Activated CD4-positive, alpha-beta T cell treated with anti-CD3 and anti-CD28 coated beads for 24 hours (primary cell): Measurements from ENCODE around the gene HSD11B2.
A peak's percentile ranks its signal among the peaks of the same experiment; 100 is the strongest.

Source experiments
- DNase-seq, 2 donors: peaks; one replicate each; pipeline ENCODE4 v3.0.0-alpha.2; 2020; ENCODE audit warnings: low read depth in 2 of 2

HSD11B2 gene

DNA sequence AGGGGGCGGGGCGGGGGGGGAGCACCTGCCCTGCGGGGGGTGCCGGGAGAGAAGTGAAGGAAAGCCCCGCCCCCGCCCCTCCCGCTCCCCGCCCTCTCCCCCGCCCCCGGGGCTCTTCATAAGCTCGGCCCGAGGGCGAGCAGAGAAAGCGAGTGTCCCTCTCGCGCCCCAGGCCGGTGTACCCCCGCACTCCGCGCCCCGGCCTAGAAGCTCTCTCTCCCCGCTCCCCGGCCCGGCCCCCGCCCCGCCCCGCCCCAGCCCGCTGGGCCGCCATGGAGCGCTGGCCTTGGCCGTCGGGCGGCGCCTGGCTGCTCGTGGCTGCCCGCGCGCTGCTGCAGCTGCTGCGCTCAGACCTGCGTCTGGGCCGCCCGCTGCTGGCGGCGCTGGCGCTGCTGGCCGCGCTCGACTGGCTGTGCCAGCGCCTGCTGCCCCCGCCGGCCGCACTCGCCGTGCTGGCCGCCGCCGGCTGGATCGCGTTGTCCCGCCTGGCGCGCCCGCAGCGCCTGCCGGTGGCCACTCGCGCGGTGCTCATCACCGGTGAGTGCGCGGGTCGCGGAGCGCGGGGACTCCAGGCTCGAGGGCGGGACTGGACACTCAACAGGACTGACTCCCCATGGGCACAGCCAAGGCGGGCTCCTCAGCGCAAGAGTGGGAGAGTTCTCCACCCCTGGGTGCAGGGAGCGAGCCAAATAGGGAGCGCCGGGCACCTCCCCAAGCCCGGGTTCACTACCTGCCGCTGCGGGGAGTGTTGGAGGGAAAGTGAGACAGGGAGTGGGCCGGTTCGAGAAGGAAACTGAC lies at the start of gene HSD11B2:
HSD11B2 (plus strand) TSS at position 145 of the 798 bp plus-strand sequence; CDS start at position 273, 128 bp downstream.
- no peak for DNase-seq

- no peak for DNase-seq
Measured at GRCh38 chr16:67383284-67383683, 47.6 kb upstream of the HSD11B2 start.

DNA sequence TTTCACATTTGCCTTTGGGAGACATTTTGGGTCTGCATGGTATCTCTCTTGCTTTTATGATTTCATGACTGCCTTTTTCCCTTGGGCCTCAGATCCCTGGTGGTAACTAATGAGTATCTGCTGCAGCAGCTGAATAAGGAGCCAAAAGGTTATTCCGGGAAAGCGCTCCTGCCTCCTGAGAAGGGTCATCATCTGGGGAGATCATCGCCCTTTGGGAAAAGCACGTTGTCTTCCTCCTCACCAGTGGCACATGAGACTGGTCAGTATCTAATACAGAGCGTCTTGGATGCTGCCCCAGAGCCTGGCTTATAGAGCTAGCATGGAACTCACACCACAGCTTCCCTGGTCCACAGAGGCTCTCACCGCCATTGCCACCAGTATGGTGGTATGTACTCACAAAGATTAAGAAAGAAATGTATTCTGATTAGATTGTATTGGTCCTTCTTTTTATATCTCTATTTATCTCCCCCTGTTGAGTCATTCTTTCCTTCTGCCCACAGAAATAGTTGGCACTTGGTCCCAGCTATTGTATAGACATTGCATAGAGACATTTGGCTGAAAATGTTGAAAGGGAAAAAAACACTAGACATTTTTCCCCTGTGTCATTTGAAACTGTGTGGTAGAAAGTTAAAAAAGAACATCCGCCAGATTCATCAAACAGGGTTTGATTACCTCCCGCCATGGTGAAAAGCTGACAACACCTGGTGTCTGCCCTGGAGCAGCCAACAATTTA lies 46.0 kb upstream of the HSD11B2 start:
- no peak for DNase-seq

DNA sequence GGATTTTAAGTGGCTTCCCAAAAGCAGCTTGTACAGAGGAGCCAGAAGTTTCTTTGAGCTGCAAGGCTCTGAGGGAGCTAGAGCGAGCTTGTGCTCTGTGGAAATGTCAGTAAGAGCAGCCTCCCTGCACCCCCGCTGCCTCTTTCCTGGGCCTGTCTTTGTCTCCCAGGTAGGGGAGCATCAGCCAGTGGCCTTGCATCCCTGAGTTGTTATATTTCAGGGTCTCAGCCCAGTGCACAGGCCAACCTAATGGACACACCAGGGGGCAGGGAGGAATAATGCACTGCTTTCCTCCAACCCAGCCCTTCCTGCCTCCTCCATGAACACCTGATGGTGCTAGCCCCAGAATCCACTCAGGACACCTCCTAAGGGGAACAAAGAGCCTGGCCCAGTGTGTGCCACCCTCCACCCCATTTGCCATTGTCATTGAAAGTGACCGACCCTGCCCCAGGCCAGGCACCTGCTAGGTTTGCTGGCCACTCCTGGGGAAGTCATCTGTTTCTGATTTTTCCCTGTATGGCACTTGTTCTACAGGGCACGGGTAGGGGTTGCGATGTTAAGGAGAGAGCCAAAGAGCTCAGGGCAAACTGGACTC lies 44.0 kb upstream of the HSD11B2 start:
- no peak for DNase-seq

- DNase-seq = no peak
Measured at GRCh38 chr16:67387479-67388079, 43.3 kb upstream of the HSD11B2 start.

DNA sequence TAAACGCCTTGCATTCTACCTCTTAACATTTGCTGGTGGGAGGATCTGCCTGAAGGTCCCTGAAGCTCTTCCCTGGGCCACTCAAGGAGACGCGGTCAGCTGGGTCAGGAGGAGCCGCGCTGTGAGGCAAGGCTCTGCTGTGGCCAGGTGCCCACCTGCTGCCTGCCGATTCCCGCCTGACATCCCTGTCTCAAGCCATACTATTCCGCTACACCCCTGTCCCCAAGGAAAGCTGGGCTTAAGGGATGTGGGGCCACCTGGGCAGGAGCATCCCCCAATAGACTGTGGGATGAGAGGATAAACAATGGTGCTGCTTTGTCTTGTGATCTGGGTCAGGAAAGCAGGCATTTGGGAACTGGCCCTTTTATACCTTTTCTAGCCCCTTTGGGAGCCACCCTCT lies 42.7 kb upstream of the HSD11B2 start:
- DNase-seq = no peak

GRCh38 chr16:67388591-67388990 lies 42.3 kb upstream of the HSD11B2 start:
- no peak for DNase-seq

DNA sequence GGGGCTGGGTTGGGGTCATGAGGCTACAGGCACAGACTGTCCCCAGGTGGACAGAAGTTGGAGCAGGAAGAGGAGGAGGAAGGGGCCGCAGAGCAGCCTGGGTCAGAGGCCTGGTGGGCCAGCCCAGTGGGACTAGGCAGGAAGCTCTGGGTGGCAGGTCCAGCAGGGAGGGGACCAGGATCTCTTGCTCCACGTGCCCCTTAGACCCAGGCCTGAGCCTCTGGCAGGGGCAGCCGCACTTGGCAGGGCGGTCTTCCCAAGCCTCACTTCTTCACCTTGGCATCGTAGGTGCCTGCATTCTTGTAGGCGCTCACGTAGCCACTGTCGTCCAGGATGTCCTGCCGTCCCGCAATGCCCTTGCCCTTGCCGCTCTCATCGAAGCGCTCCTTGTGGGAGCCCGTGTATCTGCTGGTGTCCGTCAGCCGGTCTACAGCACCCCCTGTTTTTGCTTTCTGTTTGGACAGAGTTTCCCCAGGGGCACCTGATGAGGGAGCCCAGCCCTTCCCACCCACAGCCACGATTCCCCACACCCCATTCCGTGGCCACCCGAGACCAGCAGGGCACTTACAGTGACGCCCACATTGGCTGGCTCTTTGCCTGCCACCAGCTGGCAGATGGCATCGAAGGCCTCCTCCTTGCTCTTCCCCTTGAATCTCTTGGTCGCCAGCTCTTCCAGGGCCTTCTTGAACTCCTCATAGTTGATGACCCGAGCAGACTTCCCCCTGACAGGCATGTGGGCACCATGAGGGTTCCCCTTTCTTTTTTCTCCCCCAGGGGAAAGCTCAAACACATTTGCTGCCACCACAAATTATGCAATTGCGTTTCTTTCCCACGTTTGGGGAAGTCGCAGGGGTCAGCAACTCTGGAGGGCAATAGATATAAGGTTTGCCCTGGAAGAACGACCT lies 40.8 kb upstream of the HSD11B2 start:
- no peak for DNase-seq

DNA sequence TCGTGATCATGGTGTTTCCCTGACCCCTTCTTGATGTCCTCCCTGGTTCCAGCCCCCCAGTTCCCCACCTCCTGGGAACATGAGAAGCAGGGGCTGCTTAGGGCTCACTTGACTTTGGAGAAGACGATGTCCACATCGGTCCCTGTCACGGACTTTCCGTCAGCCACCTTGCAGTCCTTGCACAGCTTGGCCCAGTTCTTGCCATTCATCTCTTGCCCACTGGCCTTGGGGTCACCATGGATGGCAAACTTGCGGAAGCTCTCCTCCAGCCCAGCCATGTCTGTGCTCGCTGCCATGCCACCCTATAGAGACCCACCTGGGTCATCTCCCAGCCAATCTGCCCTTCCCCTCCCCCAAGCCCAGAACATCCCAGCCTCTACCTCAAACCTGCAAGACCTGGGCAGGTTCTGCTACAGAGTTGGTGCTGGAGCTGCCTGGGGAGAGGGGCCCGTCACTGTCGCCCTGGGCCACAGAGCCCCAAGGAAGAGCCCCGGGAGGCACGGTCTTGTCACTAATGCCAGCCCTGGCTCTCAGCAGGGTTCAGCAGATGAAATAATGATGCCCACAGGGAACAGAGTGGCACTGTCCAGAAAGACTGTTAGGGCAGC lies 40.0 kb upstream of the HSD11B2 start:
- DNase-seq = no peak

DNA sequence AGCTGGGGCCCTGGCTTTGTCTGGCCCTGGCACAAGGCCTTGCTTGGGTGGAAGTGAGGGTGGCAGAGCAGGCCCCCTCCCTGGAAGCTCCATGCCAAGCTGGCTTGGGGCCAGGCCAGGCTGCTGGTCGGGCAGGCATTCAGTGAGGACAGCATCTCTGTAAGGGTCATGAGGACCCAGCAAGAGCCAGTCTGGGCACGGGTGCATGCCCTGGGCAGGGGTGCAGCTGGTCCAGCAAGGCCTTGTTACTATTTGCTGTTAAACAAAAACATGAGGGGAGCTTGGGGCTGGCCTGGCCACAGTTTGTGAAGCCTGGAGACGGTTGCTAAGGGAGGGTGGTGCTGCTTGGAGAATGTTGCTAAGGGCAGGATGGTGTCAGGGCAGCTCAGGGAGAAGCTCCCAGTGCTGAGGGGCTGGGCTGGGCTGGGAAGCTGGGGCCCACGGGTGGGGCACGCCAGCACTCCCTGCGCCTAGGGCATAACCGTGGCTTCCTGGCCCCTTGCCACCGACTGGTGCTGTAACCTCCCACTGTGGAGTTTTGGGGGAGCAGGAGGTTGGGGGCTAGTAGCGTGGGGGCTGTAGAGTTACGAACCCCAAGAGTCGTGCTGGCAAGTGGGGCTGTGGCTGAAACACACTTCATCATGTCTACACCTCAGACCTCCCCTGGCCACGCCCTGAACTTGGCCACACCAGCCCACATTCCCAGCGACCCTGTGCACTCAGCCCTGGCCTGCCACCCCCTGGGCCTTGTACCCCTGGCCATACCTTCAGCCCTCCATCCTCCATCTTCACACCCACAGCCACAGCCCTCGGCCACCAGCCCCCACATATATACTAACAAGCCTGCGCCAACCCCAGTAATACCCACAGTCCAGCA lies 39.3 kb upstream of the HSD11B2 start:
- DNase-seq = no peak

GRCh38 chr16:67392301-67393059 lies 38.4 kb upstream of the HSD11B2 start:
- DNase-seq = no peak

- DNase-seq = peak in 1 of 2 donors; percentile 28
Measured at GRCh38 chr16:67393111-67393787, 37.7 kb upstream of the HSD11B2 start, which contains the start of gene TPPP3. TSS of gene TPPP3 (minus strand) at chr16:67393498. CDS start at chr16:67391111, 2,387 bp downstream.

- DNase-seq = no peak
Measured at GRCh38 chr16:67393788-67394154, 37.1 kb upstream of the HSD11B2 start.

DNA sequence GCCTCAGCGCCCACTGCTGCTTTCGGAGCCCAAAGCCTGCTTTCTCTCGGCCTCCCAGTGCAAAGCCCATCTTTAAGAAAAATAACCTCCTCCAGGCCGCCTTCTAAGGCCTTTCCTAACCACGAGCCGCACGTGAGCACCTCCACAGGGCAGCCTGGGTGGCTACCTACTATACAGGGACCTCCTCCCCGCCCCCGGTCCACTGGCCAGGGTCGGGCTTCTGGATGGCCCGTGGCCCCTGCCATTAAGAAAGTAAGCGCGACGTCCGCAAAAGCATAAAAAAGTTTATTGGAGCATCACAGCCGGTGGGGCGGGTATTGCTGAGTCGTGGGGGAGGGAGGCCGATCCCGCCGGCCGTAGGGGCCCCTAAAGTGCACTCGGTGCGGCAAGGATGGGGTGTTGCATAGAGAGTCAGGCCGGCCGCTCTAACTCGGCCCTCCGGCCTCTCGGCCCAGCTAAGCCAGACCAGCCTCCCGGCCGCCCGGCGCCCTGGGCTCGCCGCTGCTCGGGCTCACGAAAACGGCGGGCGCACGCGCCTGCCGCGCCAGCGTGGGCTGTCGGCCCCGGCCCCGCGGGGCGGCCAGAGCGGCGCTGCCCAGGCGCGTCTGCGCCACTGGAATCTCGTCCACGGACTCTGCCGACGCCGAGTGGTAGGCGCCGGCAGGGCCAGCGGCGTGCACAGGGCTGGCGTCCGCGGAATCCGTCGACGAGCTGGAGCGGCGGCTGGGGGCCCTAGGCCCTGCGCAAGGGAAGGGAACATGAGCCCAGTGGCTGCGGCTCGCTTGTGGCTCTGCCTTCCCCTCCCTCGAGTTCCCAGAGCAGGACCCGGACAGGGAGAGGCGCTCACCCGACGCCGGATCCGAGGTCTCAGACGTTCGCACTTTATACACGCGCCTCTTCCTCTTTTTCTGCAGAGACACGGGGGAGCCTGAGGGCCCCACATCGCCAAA lies 36.5 kb upstream of the HSD11B2 start:
- no peak for DNase-seq

DNA sequence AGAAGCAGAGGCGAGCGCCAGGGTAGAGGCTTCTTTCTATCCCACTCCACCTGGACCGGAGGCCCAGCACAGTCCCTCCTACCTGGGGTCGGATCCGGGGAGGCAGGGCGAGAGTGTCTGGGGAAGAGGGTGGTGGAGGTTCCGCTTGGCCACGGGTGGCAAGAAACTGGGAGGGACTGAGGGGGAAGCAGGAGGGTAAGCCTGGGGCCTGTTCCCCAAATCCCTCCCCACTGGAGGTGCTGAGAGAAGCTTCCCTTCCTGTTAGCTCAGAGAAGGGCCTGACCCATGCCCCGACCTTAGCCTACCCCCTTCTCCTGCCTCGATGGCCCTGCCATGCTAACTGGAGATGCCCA lies 35.8 kb upstream of the HSD11B2 start:
- no peak for DNase-seq

DNA sequence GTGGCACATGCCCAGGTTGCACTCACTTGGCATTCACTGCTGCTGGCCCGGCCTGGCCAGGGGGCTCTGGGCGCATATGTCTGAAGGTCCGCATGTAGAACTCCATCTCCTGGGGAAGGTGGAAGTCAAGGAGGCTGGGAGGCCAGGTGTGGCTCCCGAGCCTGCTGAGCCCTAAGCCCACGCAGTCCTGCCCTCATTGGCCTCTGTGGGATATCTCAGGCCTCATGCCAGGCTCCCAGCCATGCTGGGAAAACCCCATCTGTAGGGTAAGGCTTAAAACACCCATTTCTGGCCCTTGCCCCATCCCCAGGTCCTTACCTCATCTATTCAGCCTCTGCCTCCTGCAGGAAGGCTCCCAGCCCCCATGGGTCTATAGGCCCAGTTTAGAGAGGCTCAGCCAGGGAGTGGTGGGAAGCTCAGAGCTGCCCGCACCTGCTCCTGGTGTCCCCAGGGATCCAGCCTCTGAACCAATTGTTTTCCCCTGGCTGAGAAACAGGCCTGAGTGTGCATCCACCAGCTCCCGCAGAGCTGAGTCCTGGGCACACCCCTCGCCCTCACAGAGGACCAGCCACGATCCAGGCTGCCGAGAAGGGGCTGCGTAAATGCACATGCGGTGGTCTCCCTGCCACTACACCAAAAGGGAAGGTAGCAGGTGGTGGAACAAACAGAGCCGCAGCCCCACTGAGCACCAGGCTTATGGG lies 35.3 kb upstream of the HSD11B2 start:
- no peak for DNase-seq
